AG04450 (cell line): ENCODE measurements around the gene PSKH1. TPM values are rescaled to one million over a fixed set of nuclear protein-coding genes. Genes with fewer than 3 reads are reported as not detected.
A peak's percentile ranks its signal among the peaks of the same experiment; 100 is the strongest.

ENCODE experiments used
- CTCF ChIA-PET: fragments of 300-600, 350-600 bp; formaldehyde crosslinking; extraction: SDS; loops from one replicate; lab custom pipeline; 2022; ENCODE audit warnings: antibody characterized with exemption, inconsistent platforms; lab: Charles Lee
- POLR2A ChIA-PET: fragments of 350-600 bp; formaldehyde crosslinking; extraction: SDS; loops from one replicate; lab custom pipeline; 2021; ENCODE audit warnings: antibody characterized with exemption, inconsistent platforms; lab: Yijun Ruan, JAX
- DNase-seq: peaks from one replicate; pipeline ENCODE4 v3.0.0-alpha.2; 2011; ENCODE audit warnings: low read depth, low spot score
- H3K27ac ChIP-seq: one replicate; pipeline ENCODE4 v1.5.1; 2012; ENCODE audit warnings: low read depth, low read length, control low read depth
- H3K27me3 ChIP-seq: one replicate; pipeline ENCODE4 v1.6.0; 2012; ENCODE audit warnings: low read length; ENCODE audit not compliant: control insufficient read depth, insufficient read depth
- H3K4me3 ChIP-seq: 2 replicates; pipeline ENCODE4 v1.5.1; 2011; ENCODE audit warnings: mild to moderate bottlenecking, low read depth, low read length, control low read depth
- H3K9me3 ChIP-seq: 2 replicates; pipeline ENCODE4 v1.5.1; 2012; ENCODE audit warnings: low read length; ENCODE audit not compliant: control insufficient read depth, insufficient read depth
- CTCF ChIP-seq: IDR thresholded peaks from 2 replicates; pipeline ENCODE4 v1.5.1; 2011; ENCODE audit warnings: low read depth, low read length, control low read depth, inconsistent platforms
- polyA plus RNA-seq: library from polyadenylated mRNA; depleted of rRNA; stranded (reverse); fragments of >200 nt; gene quantifications from 2 replicates; pipeline ENCODE4 v1.2.3, GENCODE V29; 2011

Gene PSKH1
- polyA plus RNA-seq, 1 experiment: 18.2 TPM

- no peak for TF ChIP-seq CTCF
- no peaks in the 10 kb centered on the region for H3K27me3 ChIP-seq
- no peak overlapping the region for H3K4me3 ChIP-seq
- POLR2A ChIA-PET: interaction anchor here (0.6 to 1.5 kb wide), 7 partner anchors 9 to 304 kb away, joined by 3 to 9 read pairs (median 4); partner anchors contain the start of genes DDX28, DUS2 and SLC12A4
- no peaks in the 10 kb centered on the region; the same call in 1 of the 2 replicates for H3K9me3 ChIP-seq
- CTCF ChIA-PET: no interaction called here
- peak overlapping the region; percentile 11 for H3K27ac ChIP-seq
- DNase-seq: no peak
Measured at GRCh38 chr16:67959536-67960329, 66.7 kb downstream of the PSKH1 start.

GRCh38 chr16:67961551-67961957 is 68.5 kb downstream of the PSKH1 start:
- Histone ChIP-seq H3K27me3 (no peaks in the 10 kb centered on the region), H3K4me3 (no peak overlapping the region), H3K9me3 (no peaks in the 10 kb centered on the region; the same call in 1 of the 2 replicates), H3K27ac (no peak overlapping the region)
- DNase-seq: no peak
- CTCF ChIA-PET: no interaction called here
- TF ChIP-seq CTCF: no peak
- POLR2A ChIA-PET: interaction anchor here (0.6 kb wide), 1 partner anchor 19 kb away, joined by 3 read pairs; no protein-coding TSS in a partner anchor

DNA sequence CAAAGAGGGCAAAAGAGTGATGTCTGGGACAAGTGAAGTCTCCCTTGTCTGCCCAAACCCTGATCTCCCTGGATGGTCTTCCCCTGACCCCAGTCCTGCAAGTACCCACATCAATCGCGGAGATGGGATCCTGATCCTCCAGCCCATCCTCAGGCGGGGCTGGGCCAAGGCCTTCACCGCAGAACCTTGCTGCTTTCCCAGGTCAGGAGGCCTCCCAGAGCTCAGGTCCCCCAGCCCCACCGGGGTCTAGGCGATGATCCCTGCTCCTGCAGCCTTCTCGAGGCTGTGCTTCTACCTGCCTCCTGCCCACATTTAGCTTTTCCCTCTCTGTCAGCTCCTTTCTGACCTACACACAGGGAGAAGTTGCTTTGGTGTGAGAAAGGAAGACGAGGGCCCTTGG is 69.1 kb downstream of the PSKH1 start:
- ChIA-PET CTCF (no interaction called here), POLR2A (no interaction called here)
- no peak for DNase-seq
- H3K27ac ChIP-seq: no peak overlapping the region
- H3K27me3 ChIP-seq: no peaks in the 10 kb centered on the region
- no peak overlapping the region for H3K4me3 ChIP-seq
- no peaks in the 10 kb centered on the region; the same call in 1 of the 2 replicates for H3K9me3 ChIP-seq
- no peak for TF ChIP-seq CTCF

DNA sequence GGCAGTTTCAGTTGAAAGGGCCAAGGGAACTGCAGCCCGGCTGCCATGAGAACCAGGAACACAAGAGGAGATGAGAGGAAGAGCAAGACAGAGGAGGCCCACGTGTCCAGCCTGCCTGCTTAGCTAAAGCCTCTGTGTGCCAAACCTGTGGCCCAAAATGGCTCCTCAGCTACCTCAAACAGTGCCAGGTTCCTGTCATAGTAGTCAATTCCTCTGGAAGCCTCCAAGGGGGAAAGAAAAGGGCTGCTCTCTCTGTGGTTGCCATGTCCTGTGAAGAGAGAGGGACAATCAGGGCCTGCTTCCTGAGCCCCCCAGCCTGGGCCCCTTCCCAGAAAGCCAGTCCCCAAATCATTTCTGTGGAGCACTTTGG is 70.2 kb downstream of the PSKH1 start:
- no peak for DNase-seq
- Histone ChIP-seq H3K27ac (no peak overlapping the region), H3K4me3 (no peak overlapping the region), H3K9me3 (no peaks in the 10 kb centered on the region; the same call in 1 of the 2 replicates), H3K27me3 (no peaks in the 10 kb centered on the region)
- TF ChIP-seq CTCF: no peak
- CTCF ChIA-PET: no interaction called here
- POLR2A ChIA-PET: no interaction called here

- POLR2A ChIA-PET: no interaction called here
Measured at GRCh38 chr16:67963662-67964321, 70.7 kb downstream of the PSKH1 start.

More at GRCh38 chr16:67963662-67964321, 70.7 kb downstream of the PSKH1 start:
- no peak for TF ChIP-seq CTCF
- CTCF ChIA-PET: interaction anchor here (0.7 kb wide), 1 partner anchor 77 kb away, joined by 3 read pairs; no protein-coding TSS in a partner anchor
- no peak for DNase-seq
- no peaks in the 10 kb centered on the region; the same call in 1 of the 2 replicates for H3K9me3 ChIP-seq
- H3K4me3 ChIP-seq: no peak overlapping the region
- no peak overlapping the region for H3K27ac ChIP-seq
- H3K27me3 ChIP-seq: no peaks in the 10 kb centered on the region
